Gastrocnemius medialis (tissue), 4 donors: ENCODE results near the gene YWHAB. TPM values are rescaled to one million over a fixed set of nuclear protein-coding genes. Genes with fewer than 3 reads are reported as not detected.

ENCODE experiments used
- ATAC-seq, 2 donors: fragments of 150-250 bp; one replicate each; pipeline ENCODE4 v1.9.1; 2016
- DNase-seq, 2 donors: peaks; one replicate each; pipeline ENCODE4 v3.0.0-alpha.2; 2019
- H3K27ac ChIP-seq, 4 donors: fragments of 200-600 bp; sonication (generic); 1 replicate in 1 of 4; 2 replicates in 3 of 4; pipeline ENCODE4 v1.5.1; 2016 to 2018; ENCODE audit warnings: mild to moderate bottlenecking in 2 of 4, moderate library complexity in 1 of 4
- H3K27me3 ChIP-seq, 3 donors: fragments of 200-600 bp; sonication (generic) in 2 of 3; 1 replicate in 1 of 3; 2 replicates in 2 of 3; pipeline versions ENCODE4 v1.5.1 to v1.6.0; 2016 to 2019; ENCODE audit warnings: mild to moderate bottlenecking in 1 of 3, moderate library complexity in 1 of 3
- H3K36me3 ChIP-seq, 2 donors: fragments of 200-600 bp; sonication (generic) in 1 of 2; one replicate each; pipeline ENCODE4 v1.5.1; 2017 to 2018
- H3K4me1 ChIP-seq, 2 donors: fragments of 200-600 bp; sonication (generic) in 1 of 2; one replicate each; pipeline ENCODE4 v1.5.1; 2016 to 2017; ENCODE audit warnings: mild to moderate bottlenecking in 2 of 2
- H3K4me3 ChIP-seq, 4 donors: fragments of 200-600 bp; sonication (generic) in 3 of 4; 1 replicate in 1 of 4; 2 replicates in 3 of 4; pipeline ENCODE4 v1.5.1; 2016 to 2019; ENCODE audit warnings: mild to moderate bottlenecking in 2 of 4
- H3K9me3 ChIP-seq, 3 donors: fragments of 200-600 bp; sonication (generic) in 2 of 3; 1 replicate in 1 of 3; 2 replicates in 2 of 3; pipeline ENCODE4 v1.5.1; 2016 to 2019
- CTCF ChIP-seq, 5 experiments: fragments of 450-650 bp in 3 of 5; fragments of 200-600 bp in 2 of 5; sonication (generic) in 2 of 5; IDR thresholded peaks in 4 of 5; conservative IDR thresholded peaks in 1 of 5; 1 replicate in 4 of 5; 2 replicates in 1 of 5; pipeline ENCODE4 v1.5.1; 2016 to 2019; ENCODE audit warnings: antibody characterized with exemption in 5 of 5, mild to moderate bottlenecking in 3 of 5, moderate library complexity in 3 of 5
- POLR2A ChIP-seq, 2 donors: fragments of 450-650 bp; IDR thresholded peaks; one replicate each; pipeline ENCODE4 v1.6.1; 2017; ENCODE audit warnings: antibody characterized with exemption in 2 of 2, mild to moderate bottlenecking in 2 of 2, moderate library complexity in 2 of 2
- in situ Hi-C, 4 donors: fragments of 200-750 bp; cut with MboI; loops; one replicate each; pipeline versions ENCODE4 v1.15.0 to v1.8.0; 2017; ENCODE audit warnings: low sequenced_read_pairs in 4 of 4
- intact Hi-C: fragments of 100-400 bp; cut with DNase I; formaldehyde crosslinking; loops from one replicate; pipeline ENCODE4 v1.15.1; 2023; ENCODE audit warnings: low total_unique reads
- total RNA-seq, 4 donors: library from RNA; depleted of rRNA; stranded (reverse); fragments of >200 nt; gene quantifications; one replicate each; pipeline versions ENCODE4 v1.1.0 to v1.2.3, GENCODE V29; 2016

YWHAB gene
- total RNA-seq, 4 donors from 2014 or later, result 73.2 to 77.9 (median 75.2) TPM

GRCh38 chr20:44887466-44887865, 2.0 kb downstream of the YWHAB start:
- ATAC-seq, result no peak
- intact Hi-C loops (loop anchor here (10.0 kb wide), 1 partner anchor 673 kb away; the partner anchor contains the start of gene OSER1), in situ Hi-C loops (no loop called here)
- no peak for DNase-seq
- Histone ChIP-seq H3K4me1 (peaks cover 29 to 39% of the 10 kb centered on the region in 2 donors), H3K4me3 (peak overlapping the region in 3 of 4 donors; percentile 74 to 80 (median 79)), H3K27me3 (no peaks in the 10 kb centered on the region), H3K27ac (no peak overlapping the region), H3K9me3 (no peaks in the 10 kb centered on the region), H3K36me3 (no peaks in the 10 kb centered on the region)
- TF ChIP-seq CTCF (IDR thresholded peaks at IDR 0.05 in 4 of 5, conservative IDR thresholded peaks at IDR 0.05 in 1 of 5) (no peak), POLR2A (IDR thresholded peaks at IDR 0.05) (no peak)

GRCh38 chr20:44888226-44889103, 3.0 kb downstream of the YWHAB start:
- intact Hi-C loops, result loop anchor here (10.0 kb wide), 1 partner anchor 674 kb away; the partner anchor contains the start of gene OSER1
- ATAC-seq, result no peak
- Histone ChIP-seq H3K36me3 (no peaks in the 10 kb centered on the region), H3K4me3 (no peak overlapping the region), H3K27me3 (no peaks in the 10 kb centered on the region), H3K9me3 (no peaks in the 10 kb centered on the region), H3K4me1 (peaks cover 29 to 45% of the 10 kb centered on the region in 2 donors), H3K27ac (no peak overlapping the region)
- DNase-seq, result no peak
- TF ChIP-seq POLR2A (IDR thresholded peaks at IDR 0.05) (no peak), CTCF (IDR thresholded peaks at IDR 0.05 in 4 of 5, conservative IDR thresholded peaks at IDR 0.05 in 1 of 5) (no peak)
- in situ Hi-C loops, result no loop called here

- H3K36me3 ChIP-seq, result no peaks in the 10 kb centered on the region
- peaks cover 24 to 62% of the 10 kb centered on the region in 2 donors for H3K4me1 ChIP-seq
- no peak for TF ChIP-seq CTCF (IDR thresholded peaks at IDR 0.05 in 4 of 5, conservative IDR thresholded peaks at IDR 0.05 in 1 of 5)
- TF ChIP-seq POLR2A (IDR thresholded peaks at IDR 0.05), result no peak
- no peak for ATAC-seq
- H3K4me3 ChIP-seq, result no peak overlapping the region
- in situ Hi-C loops, result no loop called here
- intact Hi-C loops, result no loop called here
- no peak for DNase-seq
- no peak overlapping the region for H3K27ac ChIP-seq
- no peaks in the 10 kb centered on the region for H3K9me3 ChIP-seq
- H3K27me3 ChIP-seq, result no peaks in the 10 kb centered on the region
Observed at GRCh38 chr20:44891826-44892225, 6.3 kb downstream of the YWHAB start.

- DNase-seq, result no peak
- Histone ChIP-seq H3K4me1 (peaks cover 12 to 49% of the 10 kb centered on the region in 2 donors), H3K27me3 (no peaks in the 10 kb centered on the region), H3K4me3 (no peak overlapping the region), H3K27ac (no peak overlapping the region), H3K36me3 (no peaks in the 10 kb centered on the region), H3K9me3 (no peaks in the 10 kb centered on the region)
- no peak for ATAC-seq
- TF ChIP-seq CTCF (IDR thresholded peaks at IDR 0.05 in 4 of 5, conservative IDR thresholded peaks at IDR 0.05 in 1 of 5) (no peak), POLR2A (IDR thresholded peaks at IDR 0.05) (no peak)
- in situ Hi-C loops (no loop called here), intact Hi-C loops (no loop called here)
Observed at GRCh38 chr20:44894959-44895358, 9.5 kb downstream of the YWHAB start.
